ENCODE results near the gene STAC3.

Gene STAC3

DNA sequence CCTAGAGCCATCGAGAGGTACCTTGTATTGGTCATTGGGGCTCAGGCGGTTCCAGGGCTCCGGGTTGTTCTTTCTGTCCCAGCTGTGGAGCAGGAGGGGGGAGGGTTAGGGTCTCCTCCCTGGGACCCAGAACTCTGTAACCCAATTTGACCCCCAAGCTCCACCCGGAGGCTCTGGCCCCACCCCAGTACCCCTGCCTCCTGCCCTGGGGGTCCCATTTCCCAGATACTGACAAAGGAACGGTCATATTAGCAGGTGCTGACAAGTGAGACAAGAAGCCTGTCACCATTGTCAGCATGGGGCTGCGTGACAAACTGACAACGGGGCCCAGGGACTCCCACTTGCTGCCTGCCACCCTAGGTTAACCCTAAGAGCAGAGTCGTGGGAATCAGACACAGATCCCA is 15.3 kb downstream of the STAC3 start:
- no peak for DNase-seq

DNA sequence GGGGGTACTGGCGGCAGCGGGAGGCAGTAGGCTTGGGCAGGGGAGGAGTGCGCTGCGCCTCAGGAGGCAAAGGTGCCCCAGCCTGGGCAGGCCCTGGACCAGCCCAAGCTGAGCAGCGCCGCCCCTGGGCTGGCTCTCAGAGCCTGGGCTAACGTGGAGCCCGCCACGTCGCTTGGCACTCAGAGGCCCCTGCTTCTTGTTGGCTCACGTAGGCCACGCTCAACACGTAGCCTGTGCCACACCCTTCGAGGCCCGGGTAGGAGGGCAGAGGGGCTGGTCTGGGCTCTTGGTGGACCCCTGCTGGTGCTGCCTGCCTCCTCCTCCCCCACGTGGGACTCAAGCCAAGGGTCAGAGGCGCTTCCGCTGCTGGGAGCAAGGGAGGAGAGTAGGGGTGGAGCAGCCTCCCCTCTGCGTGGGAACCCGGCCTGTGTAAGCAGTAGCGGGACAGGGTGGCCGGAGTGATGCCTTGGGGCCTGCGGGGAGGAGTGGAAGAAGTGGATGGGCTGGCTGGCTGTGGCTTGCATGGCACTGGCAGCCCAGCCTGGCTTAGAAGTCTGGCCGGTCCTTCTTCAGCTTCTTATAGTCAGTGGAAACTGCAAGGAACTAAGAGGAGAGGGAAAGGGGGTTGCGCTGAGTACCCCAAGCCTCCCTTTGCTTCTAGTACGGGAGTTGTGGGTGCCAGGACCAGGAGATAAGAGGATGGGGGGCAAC is 15.8 kb downstream of the STAC3 start:
- DNase-seq, result no peak

GRCh38 chr12:57234571-57235016 is 16.4 kb downstream of the STAC3 start:
- no peak for DNase-seq

DNA sequence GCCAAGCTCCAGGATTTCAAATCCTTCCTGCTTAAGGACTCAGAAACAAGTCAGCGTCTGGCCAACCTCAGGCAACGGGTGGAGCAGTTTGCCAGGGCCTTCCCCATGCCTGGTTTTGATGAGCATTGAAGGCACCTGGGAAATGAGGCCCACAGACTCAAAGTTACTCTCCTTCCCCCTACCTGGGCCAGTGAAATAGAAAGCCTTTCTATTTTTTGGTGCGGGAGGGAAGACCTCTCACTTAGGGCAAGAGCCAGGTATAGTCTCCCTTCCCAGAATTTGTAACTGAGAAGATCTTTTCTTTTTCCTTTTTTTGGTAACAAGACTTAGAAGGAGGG is 16.8 kb downstream of the STAC3 start:
- no peak for DNase-seq

DNA sequence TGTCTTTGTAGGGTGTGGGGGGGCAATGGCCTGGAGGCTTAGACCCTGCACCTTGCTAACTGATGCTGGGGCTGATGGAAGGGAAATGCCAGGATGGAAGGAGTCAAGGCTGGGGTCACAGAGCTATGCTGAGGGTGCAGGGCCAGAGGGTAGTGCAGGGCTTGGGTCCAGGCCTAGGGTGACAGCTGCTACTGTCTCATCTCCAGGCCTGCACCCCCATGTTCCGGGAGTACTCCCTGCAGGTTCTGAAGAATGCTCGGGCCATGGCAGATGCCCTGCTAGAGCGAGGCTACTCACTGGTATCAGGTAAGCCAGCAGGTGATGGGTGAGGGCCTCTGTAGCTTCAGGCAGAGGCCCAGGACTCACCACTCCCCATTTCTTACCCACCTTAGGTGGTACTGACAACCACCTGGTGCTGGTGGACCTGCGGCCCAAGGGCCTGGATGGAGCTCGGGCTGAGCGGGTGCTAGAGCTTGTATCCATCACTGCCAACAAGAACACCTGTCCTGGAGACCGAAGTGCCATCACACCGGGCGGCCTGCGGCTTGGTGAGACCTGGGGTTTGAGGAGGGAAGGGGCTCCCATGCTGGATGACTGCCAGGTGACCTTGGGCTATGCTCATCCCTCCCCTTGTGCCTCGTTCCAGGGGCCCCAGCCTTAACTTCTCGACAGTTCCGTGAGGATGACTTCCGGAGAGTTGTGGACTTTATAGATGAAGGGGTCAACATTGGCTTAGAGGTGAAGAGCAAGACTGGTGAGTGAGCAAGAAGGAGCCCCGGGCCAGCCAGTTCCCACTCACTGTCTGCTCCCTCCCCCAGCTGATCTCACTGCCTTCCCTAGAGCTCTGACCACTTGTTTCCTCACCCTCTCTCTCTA is 17.4 kb downstream of the STAC3 start:
- no peak for DNase-seq

- no peak for DNase-seq
These were observed 18.7 kb downstream of the STAC3 start for GRCh38 chr12:57232156-57232756.

DNA sequence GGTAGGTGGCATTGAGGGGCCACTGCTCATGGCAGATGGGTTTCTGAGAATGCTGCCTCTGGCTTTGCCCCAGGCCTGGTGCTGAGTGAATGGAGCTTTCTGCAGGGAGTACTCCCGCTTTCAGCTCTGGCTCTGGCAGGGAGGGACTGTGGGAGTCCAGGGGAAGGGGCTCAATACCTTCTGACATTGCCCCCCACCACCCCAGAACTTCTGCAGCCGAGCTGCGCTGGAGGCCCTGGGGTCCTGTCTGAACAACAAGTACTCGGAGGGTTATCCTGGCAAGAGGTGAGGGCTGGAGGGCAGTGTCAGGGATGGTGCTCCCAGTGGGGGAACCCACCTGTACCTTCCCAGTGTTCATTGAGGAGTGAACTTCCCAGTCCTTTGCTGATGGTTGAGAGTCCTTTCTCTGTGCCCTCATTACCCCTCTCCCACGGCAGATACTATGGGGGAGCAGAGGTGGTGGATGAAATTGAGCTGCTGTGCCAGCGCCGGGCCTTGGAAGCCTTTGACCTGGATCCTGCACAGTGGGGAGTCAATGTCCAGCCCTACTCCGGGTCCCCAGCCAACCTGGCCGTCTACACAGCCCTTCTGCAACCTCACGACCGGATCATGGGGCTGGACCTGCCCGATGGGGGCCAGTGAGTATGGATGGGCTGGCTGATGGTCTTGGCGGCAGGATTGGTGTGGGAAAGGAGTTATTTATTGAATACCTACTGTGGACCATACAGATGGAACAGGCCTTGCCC is 19.5 kb downstream of the STAC3 start:
- no peak for DNase-seq

DNA sequence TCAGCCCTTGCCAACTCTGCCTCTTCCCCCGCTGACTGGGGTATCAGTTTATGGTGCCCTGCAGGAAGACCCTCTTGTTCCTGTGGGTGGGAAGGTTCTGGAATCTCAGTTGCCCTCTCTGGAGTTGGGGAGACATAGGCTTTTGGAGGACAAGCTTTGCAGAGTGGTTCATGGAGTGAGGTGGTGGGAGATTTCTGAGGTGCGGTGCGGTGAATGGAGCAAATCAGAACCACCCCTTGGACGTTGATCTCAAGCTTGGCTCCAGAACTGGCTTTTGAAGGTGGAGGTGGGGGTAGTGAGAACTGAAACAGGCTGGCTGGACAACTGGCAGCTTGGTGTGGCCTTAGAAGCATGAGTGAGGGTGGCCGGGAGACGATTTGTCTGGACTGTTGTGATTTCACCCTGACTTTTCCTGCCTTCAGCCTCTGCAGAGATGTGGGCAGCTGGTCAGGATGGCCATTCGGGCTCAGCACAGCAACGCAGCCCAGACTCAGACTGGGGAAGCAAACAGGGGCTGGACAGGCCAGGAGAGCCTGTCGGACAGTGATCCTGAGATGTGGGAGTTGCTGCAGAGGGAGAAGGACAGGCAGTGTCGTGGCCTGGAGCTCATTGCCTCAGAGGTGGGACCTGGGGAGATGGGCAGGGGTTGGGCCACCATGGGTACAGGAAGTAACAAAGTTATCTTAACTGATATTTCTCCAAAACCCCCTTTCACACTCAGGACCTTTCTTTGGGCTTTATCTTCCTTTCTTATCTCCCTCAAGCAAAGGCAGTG is 20.4 kb downstream of the STAC3 start:
- no peak for DNase-seq

GRCh38 chr12:57229634-57230380 is 21.2 kb downstream of the STAC3 start, which contains the start of gene SHMT2:
SHMT2 (plus strand) TSS chr12:57229711; CDS start chr12:57229779, 68 bp downstream.
- peak; percentile 92 for DNase-seq

DNA sequence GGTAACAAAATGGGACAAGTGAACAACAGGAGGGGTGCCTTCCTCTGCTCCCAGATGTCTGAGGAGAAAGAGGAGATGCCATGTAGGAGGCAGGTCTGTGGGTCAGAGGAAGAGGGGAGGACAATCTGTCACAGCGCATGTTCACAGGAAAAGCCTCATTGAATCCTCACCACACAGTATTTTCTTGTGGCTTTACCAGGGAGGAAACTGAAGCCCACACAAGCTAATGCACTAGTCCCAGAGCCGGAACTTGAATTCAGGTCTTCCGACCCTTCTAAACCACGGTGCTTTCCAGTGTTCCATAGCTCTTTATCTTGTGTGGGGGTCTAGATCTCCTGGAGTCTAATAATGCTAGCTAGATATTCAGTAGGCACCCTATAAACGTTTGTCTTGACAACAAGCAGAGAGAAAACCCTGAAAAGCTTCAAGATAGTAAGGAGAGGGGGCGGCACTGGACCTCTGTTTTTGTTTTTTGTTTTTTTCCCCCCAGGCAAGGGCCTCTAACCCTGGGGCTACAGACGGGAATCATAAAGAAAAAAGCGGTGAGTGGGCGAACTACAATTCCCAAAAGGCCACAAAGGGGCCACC is 21.8 kb downstream of the STAC3 start:
- DNase-seq, result peak; percentile 34

DNA sequence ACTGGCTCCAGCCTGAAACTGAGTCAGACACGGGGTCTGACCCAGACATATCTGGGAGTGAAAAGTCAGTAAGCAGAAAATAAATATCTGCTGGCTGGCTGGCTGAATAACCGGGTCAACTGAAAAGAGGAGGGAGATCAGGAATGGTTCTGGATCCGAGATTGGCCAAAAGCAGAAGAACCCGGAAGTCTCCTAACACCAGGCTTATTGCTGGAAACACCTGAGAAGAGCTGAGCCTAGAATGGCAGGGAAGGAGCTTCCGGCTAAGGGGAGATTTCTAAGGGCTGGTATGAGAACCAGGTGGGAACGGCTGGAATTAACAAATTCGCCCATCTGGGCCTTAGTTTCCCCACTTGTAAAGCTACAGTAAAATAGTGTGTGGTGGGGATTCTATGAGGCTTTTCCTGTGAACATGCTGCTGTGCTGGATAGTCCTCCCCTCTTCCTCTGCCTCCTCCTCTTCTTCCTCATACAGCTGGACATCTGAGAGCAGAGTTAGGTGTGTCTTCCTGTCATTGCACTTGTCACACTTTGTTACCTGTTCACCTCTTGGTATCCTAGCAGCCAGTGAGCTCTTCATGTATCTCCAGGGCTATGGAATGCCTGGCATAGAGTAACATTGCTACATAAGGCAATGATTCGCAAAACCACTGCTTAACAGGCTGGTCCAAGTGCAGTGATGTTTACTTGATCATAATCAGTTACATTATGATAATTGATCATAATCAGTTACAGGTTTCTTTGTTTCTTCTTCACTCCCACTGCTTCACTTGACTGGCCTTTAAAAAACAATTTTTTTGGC is 23.5 kb downstream of the STAC3 start:
- DNase-seq, result no peak

GRCh38 chr12:57226588-57227314 is 24.2 kb downstream of the STAC3 start:
- no peak for DNase-seq

DNA sequence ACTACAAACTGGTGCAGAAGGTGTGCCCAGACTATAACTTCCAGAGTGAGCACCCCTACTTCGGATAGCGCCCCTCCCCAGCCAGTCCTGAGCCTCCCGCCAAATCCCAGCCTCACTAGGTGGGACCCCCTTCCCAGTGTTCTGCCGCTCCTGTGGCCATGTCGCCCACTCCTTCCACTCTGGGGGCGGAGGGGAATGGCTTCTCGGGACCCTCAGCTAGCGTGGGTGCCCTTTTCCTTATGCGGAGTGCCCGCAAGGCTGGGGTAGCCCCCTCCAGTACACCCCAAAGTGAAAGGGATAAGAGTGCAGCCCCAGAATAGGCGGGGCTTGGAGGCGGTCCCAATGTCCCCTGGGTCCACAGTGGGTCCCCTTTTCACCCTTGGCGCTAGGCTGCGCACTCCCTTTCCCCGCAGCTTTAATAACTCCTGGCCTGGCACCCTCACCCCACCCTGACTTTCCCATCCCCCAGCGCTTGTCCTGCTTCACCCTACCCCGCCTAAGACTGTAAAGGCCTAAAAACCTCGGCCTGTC is 25.2 kb downstream of the STAC3 start:
- no peak for DNase-seq

DNA sequence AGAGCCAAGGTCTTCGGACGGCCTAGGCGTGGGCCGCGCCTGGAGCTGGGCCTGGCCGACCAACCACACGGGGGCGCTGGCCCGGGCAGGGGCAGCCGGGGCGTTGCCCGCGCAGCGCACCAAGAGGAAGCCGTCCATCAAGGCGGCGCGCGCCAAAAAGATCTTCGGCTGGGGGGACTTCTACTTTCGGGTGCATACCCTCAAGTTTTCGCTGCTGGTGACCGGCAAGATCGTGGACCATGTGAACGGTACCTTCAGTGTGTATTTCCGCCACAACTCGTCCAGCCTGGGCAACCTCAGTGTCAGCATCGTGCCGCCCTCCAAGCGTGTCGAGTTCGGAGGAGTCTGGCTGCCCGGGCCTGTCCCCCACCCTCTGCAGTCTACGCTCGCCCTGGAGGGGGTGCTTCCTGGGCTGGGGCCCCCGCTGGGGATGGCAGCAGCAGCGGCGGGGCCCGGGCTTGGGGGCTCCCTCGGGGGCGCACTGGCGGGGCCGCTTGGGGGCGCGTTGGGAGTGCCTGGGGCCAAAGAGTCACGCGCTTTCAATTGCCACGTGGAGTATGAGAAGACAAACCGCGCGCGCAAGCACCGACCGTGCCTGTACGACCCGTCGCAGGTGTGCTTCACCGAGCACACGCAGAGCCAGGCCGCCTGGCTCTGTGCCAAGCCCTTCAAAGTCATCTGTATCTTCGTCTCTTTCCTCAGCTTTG is 25.9 kb downstream of the STAC3 start:
- DNase-seq, result peak; percentile 35

DNA sequence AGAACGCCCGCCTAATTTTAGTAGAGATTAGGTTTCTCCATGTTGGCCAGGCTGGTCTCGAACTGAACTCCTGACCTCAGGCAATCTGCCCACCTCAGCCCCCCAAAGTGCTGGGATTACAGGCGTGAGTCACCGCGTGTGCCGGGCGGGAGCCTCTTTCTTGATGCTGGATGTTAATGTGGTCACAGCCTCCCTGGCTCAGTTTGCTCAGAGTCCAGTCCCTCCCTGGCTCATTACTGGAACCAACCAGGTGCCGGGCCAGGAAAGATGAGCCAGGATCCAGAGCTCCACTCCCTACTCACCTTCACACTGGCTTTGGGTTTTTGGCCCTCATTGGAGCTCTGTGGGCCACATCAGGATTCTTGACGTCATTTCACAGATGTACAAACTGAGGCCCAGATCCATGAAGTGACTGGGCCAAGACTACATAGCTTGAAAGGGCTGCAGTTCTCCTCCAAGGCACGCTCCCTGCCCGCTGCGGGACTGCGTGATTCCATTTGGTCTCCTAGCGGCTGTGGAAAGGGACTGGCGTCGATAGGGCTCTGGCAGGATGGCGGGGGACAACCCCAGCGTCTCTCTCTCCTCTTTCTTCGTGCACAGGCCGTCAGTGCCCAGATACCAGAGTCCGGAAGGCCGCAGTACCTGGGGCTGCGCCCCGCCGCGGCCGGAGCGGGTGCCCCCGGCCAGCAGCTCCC is 26.6 kb downstream of the STAC3 start:
- DNase-seq, result no peak

DNA sequence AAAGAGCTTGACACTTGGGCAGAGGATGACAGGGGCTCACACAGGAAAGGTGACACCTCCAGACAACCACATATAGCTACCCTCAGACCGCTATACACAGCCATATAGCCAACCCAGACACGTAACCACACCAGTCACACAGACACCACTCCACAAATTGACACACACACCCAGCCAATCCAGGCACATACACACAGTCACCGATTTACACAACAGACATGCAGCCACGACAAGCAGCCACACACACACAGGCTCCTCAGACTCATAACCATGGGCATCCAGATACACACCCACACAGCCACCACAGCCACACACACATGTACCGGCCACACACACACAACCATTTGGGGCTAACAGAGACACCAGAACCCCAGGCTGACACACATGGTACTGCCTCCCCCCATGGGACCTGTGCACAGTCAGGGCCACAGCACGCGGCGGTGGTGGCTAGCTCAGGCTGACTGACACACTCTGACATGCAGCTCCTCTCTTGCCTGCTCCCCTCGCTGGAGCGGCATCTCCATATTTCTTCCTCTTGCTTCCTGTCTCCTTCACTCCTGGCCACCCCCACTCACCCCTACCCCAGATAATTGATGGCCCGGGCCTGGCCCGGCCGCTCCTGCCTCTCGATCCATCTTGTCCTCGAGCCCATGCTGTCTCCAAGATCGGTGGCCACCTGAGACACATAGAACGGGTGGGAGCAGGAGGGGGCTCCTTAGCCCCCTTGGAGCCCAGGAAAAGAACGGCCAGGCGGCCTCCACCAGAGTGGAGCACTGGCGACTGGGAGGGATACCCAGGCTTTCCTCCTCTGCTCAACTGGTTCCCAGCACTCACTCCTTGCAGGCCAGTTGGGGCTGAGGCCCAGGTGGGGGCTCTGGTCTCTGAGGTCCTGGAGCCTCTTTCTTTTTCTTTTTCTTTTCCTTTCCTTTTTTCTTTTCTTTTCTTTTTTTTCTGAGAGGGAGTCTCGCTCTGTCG is 27.5 kb downstream of the STAC3 start:
- DNase-seq, result peak; percentile 74

Data from CD4-positive, alpha-beta T cell treated with Interleukin-4 for 4 hours (primary cell).